KMS-11 (cell line): ENCODE results near the gene GPR35.

ENCODE experiments used
- H2AFZ ChIP-seq: fragments of 200-600 bp; sonication (generic); 2 replicates; pipeline ENCODE4 v1.6.1; 2016; ENCODE audit warnings: antibody characterized with exemption, mixed run types, low read depth
- H3K27ac ChIP-seq: fragments of 200-600 bp; sonication (generic); 2 replicates; pipeline ENCODE4 v1.6.1; 2016; ENCODE audit warnings: mild to moderate bottlenecking, mixed run types
- H3K27me3 ChIP-seq: fragments of 200-600 bp; sonication (generic); 2 replicates; pipeline ENCODE4 v1.6.1; 2017; ENCODE audit warnings: mild to moderate bottlenecking, low read depth, mixed run types, moderate library complexity; ENCODE audit not compliant: insufficient read depth
- H3K36me3 ChIP-seq: fragments of 200-600 bp; sonication (generic); 2 replicates; pipeline ENCODE4 v1.6.1; 2017; ENCODE audit warnings: mild to moderate bottlenecking, mixed run types; ENCODE audit not compliant: insufficient read depth
- H3K4me1 ChIP-seq: fragments of 200-600 bp; sonication (generic); 2 replicates; pipeline ENCODE4 v1.6.1; 2016; ENCODE audit warnings: mild to moderate bottlenecking, low read depth, mixed run types; ENCODE audit not compliant: poor library complexity, severe bottlenecking
- H3K4me2 ChIP-seq: fragments of 200-600 bp; sonication (generic); 2 replicates; pipeline ENCODE4 v1.7.0; 2016; ENCODE audit warnings: mild to moderate bottlenecking, mixed run types
- H3K4me3 ChIP-seq: fragments of 200-600 bp; sonication (generic); IDR thresholded peaks from 2 replicates; pipeline ENCODE4 v1.6.1; 2017; ENCODE audit warnings: low read depth, low read length, mixed read lengths; ENCODE audit not compliant: insufficient read depth
- H3K79me2 ChIP-seq: fragments of 200-600 bp; sonication (generic); 2 replicates; pipeline ENCODE4 v1.6.1; 2016; ENCODE audit warnings: low read depth, mixed run types; ENCODE audit not compliant: insufficient read depth
- H3K9ac ChIP-seq: fragments of 200-600 bp; sonication (generic); 2 replicates; pipeline ENCODE4 v1.6.1; 2016; ENCODE audit warnings: mild to moderate bottlenecking, mixed run types
- H4K20me1 ChIP-seq: fragments of 200-600 bp; sonication (generic); 2 replicates; pipeline ENCODE4 v1.6.1; 2016; ENCODE audit warnings: mild to moderate bottlenecking, mixed run types; ENCODE audit not compliant: insufficient read depth
- CTCF ChIP-seq: fragments of 200-600 bp; sonication (generic); conservative IDR thresholded peaks from 2 replicates; pipeline ENCODE4 v1.6.1; 2017; ENCODE audit warnings: low read depth, mild to moderate bottlenecking, antibody characterized with exemption, low read length, moderate library complexity, mixed read lengths

Gene GPR35

GRCh38 chr2:240599141-240599583, 26.1 kb upstream of the GPR35 start:
- Histone ChIP-seq H2AFZ (no peak overlapping the region), H3K27ac (no peak overlapping the region), H4K20me1 (no peaks in the 10 kb centered on the region), H3K9ac (no peak overlapping the region), H3K36me3 (no peaks in the 10 kb centered on the region), H3K27me3 (no peaks in the 10 kb centered on the region), H3K4me1 (no peaks in the 10 kb centered on the region), H3K4me3 (no peak overlapping the region), H3K79me2 (no peaks in the 10 kb centered on the region), H3K4me2 (no peak overlapping the region)
- TF ChIP-seq CTCF: no peak

GRCh38 chr2:240600451-240600961, 24.8 kb upstream of the GPR35 start:
- no peak overlapping the region for H3K27ac ChIP-seq
- no peaks in the 10 kb centered on the region for H3K4me1 ChIP-seq
- H3K4me3 ChIP-seq: no peak overlapping the region
- no peaks in the 10 kb centered on the region for H3K36me3 ChIP-seq
- TF ChIP-seq CTCF: no peak
- H3K79me2 ChIP-seq: no peaks in the 10 kb centered on the region
- no peak overlapping the region for H2AFZ ChIP-seq
- H4K20me1 ChIP-seq: no peaks in the 10 kb centered on the region
- H3K4me2 ChIP-seq: no peak overlapping the region
- H3K27me3 ChIP-seq: no peaks in the 10 kb centered on the region
- no peak overlapping the region for H3K9ac ChIP-seq

- H3K4me1 ChIP-seq: no peaks in the 10 kb centered on the region
- no peaks in the 10 kb centered on the region for H3K36me3 ChIP-seq
- no peak overlapping the region for H2AFZ ChIP-seq
- no peaks in the 10 kb centered on the region for H3K27me3 ChIP-seq
- H3K27ac ChIP-seq: no peak overlapping the region
- no peak overlapping the region for H3K4me2 ChIP-seq
- TF ChIP-seq CTCF: no peak
- no peaks in the 10 kb centered on the region for H3K79me2 ChIP-seq
- no peak overlapping the region for H3K4me3 ChIP-seq
- H3K9ac ChIP-seq: no peak overlapping the region
- H4K20me1 ChIP-seq: no peaks in the 10 kb centered on the region
These were observed 24.0 kb upstream of the GPR35 start for GRCh38 chr2:240601061-240601830.

DNA sequence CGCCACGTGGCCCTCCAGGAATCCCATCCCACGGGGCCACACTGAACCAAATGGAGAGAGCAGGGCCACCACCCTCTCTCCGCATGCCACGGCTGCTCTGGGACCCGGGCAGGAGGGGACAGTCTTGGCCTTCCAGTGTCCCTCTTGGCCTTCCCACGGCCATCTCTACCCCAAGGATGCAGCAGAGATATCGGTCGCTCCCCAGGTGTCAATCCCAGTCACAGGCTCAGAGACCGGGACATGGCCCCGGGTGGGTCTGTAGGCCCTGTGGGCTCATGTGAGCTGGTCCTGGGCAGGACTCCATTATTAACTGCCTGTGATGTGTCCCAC, 23.5 kb upstream of the GPR35 start:
- Histone ChIP-seq H3K27me3 (no peaks in the 10 kb centered on the region), H4K20me1 (no peaks in the 10 kb centered on the region), H3K9ac (no peak overlapping the region), H3K79me2 (no peaks in the 10 kb centered on the region), H2AFZ (no peak overlapping the region), H3K4me3 (no peak overlapping the region), H3K4me1 (no peaks in the 10 kb centered on the region), H3K27ac (no peak overlapping the region), H3K36me3 (no peaks in the 10 kb centered on the region), H3K4me2 (no peak overlapping the region)
- no peak for TF ChIP-seq CTCF
